GM21423 (cell line): ENCODE measurements around the gene TMPRSS4.

Experiments used
- ATAC-seq: cut with Tn5 transposase; IDR thresholded peaks from one replicate; pipeline ENCODE4 v1.9.1; 2021; ENCODE audit warnings: mild to moderate bottlenecking, moderate library complexity; ENCODE audit not compliant: unreplicated experiment

TMPRSS4 gene

GRCh38 chr11:118100691-118101232 is 23.9 kb downstream of the TMPRSS4 start:
- ATAC-seq: no peak

- ATAC-seq: no peak
These were observed 25.9 kb downstream of the TMPRSS4 start for GRCh38 chr11:118102721-118103261.

GRCh38 chr11:118104491-118104890 is 27.6 kb downstream of the TMPRSS4 start:
- no peak for ATAC-seq

GRCh38 chr11:118105657-118106305 is 28.9 kb downstream of the TMPRSS4 start:
- no peak for ATAC-seq

GRCh38 chr11:118106789-118107335 is 30.0 kb downstream of the TMPRSS4 start:
- ATAC-seq: no peak

- ATAC-seq: no peak
These were observed 31.6 kb downstream of the TMPRSS4 start for GRCh38 chr11:118108513-118108912.

GRCh38 chr11:118109231-118109630 is 32.4 kb downstream of the TMPRSS4 start:
- ATAC-seq: no peak

GRCh38 chr11:118111019-118111743 is 34.3 kb downstream of the TMPRSS4 start:
- no peak for ATAC-seq

GRCh38 chr11:118111744-118112035 is 34.8 kb downstream of the TMPRSS4 start:
- no peak for ATAC-seq

- no peak for ATAC-seq
These were observed 36.0 kb downstream of the TMPRSS4 start for GRCh38 chr11:118112711-118113430.

GRCh38 chr11:118114266-118114665 is 37.4 kb downstream of the TMPRSS4 start:
- ATAC-seq: no peak

GRCh38 chr11:118115048-118115447 is 38.2 kb downstream of the TMPRSS4 start:
- no peak for ATAC-seq

GRCh38 chr11:118117790-118118601 is 41.1 kb downstream of the TMPRSS4 start:
- peak; percentile 66 for ATAC-seq

GRCh38 chr11:118120793-118121192 is 43.9 kb downstream of the TMPRSS4 start:
- no peak for ATAC-seq

GRCh38 chr11:118124929-118125535 is 48.2 kb downstream of the TMPRSS4 start:
- ATAC-seq: no peak

- ATAC-seq: no peak
These were observed 49.4 kb downstream of the TMPRSS4 start for GRCh38 chr11:118126082-118126838.

GRCh38 chr11:118128310-118128709 is 51.4 kb downstream of the TMPRSS4 start:
- no peak for ATAC-seq

GRCh38 chr11:118128721-118129470 is 52.0 kb downstream of the TMPRSS4 start:
- ATAC-seq: no peak
